ENCODE measurements around the gene COL5A2. TPM values are rescaled to one million over a fixed set of nuclear protein-coding genes. Genes with fewer than 3 reads are reported as not detected.

The COL5A2 gene
- total and polyA plus RNA-seq, 9 of the 15 experiments (the other 6 are each of a cell fraction or from before 2014, with no cell fraction given): 0.01 to 0.54 (median 0.19) TPM

DNA sequence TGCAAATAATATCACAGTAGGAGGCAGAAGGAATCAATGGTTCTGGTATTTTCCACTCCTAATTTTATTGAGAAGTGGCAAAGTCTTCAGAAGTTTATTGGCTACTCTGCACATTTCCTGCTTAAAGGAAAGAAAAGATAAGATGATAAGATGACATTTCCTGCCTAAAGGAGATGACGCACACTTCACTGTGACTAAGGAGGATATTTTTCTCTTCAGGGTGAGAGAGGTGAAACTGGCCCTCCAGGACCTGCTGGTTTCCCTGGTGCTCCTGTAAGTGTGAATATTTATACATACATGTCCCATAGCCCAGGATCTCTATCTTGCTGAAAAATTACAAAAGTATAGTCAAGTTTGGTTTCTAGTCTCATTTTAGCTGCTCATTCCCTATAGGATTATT, 177.5 kb downstream of the COL5A2 start:
- ATAC-seq (no peak), FAIRE-seq (no peak), DNase-seq (ENCODE audit: extremely low read depth in 1 of 4, low spot score in 3 of 4) (peak in 1 of 4 experiments; percentile 6)
- Histone ChIP-seq H3K9me1 (ENCODE audit: control insufficient read depth, insufficient read depth, low read length) (no peaks in the 10 kb centered on the region), H3K27me3 (ENCODE audit: control insufficient read depth in 2 of 2, insufficient read depth in 2 of 2, low read length in 2 of 2) (no peaks in the 10 kb centered on the region), H3K9ac (ENCODE audit: insufficient read depth in 1 of 2, low read depth in 2 of 2, low read length in 2 of 2) (no peak overlapping the region), H4K20me1 (replicated peaks; ENCODE audit: control insufficient read depth, insufficient read depth, low read length) (no peaks in the 10 kb centered on the region), H3K4me1 (replicated peaks in 1 of 2; ENCODE audit: control insufficient read depth in 2 of 2, insufficient read depth in 2 of 2, low read length in 2 of 2) (no peaks in the 10 kb centered on the region), H3K27ac (ENCODE audit: extremely low read depth, low read depth, low read length) (no peak overlapping the region), H3K36me3 (ENCODE audit: control insufficient read depth, insufficient read depth, low read length) (no peaks in the 10 kb centered on the region), H3K4me3 (no peak overlapping the region), H3K4me2 (ENCODE audit: insufficient read depth, low read length) (no peak overlapping the region), H3K9me3 (replicated peaks; ENCODE audit: control insufficient read depth, insufficient read depth, low read depth, low read length) (no peaks in the 10 kb centered on the region), H3K79me2 (ENCODE audit: control insufficient read depth, insufficient read depth, low read length) (no peaks in the 10 kb centered on the region), H2AFZ (ENCODE audit: low read depth, low read length) (no peak overlapping the region)
- intact Hi-C loops (cut with micrococcal nuclease): no loop called here
- no TSS peak for BruUV-seq (replicated peaks)
- ChIA-PET CTCF (ENCODE audit: low intra/inter-chr PET ratio) (no interaction called here), POLR2A (no interaction called here)
- in situ Hi-C loops (cut with MboI): no loop called here
- TF ChIP-seq HDAC2 (IDR thresholded peaks at IDR 0.05): no peak
- TF ChIP-seq ZNF24 (IDR thresholded peaks at IDR 0.05): no peak
- TF ChIP-seq MAZ (CRISPR knock-in tag; conservative IDR thresholded peaks at IDR 0.05 in 1 of 2, IDR thresholded peaks at IDR 0.05 in 1 of 2): no peak
- TF ChIP-seq, protein P1, sequence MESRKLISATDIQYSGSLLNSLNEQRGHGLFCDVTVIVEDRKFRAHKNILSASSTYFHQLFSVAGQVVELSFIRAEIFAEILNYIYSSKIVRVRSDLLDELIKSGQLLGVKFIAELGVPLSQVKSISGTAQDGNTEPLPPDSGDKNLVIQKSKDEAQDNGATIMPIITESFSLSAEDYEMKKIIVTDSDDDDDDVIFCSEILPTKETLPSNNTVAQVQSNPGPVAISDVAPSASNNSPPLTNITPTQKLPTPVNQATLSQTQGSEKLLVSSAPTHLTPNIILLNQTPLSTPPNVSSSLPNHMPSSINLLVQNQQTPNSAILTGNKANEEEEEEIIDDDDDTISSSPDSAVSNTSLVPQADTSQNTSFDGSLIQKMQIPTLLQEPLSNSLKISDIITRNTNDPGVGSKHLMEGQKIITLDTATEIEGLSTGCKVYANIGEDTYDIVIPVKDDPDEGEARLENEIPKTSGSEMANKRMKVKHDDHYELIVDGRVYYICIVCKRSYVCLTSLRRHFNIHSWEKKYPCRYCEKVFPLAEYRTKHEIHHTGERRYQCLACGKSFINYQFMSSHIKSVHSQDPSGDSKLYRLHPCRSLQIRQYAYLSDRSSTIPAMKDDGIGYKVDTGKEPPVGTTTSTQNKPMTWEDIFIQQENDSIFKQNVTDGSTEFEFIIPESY (CRISPR knock-in tag; IDR thresholded peaks at IDR 0.05): no peak
- no peak for TF ChIP-seq FUS (optimal IDR thresholded peaks at IDR 0.05; ENCODE audit: low read depth, low read length)
- 0% methylated on average over 1 of the region's 1 CpG for WGBS (ENCODE audit: insufficient coverage, low coverage, missing lambda C conversion rate)

DNA sequence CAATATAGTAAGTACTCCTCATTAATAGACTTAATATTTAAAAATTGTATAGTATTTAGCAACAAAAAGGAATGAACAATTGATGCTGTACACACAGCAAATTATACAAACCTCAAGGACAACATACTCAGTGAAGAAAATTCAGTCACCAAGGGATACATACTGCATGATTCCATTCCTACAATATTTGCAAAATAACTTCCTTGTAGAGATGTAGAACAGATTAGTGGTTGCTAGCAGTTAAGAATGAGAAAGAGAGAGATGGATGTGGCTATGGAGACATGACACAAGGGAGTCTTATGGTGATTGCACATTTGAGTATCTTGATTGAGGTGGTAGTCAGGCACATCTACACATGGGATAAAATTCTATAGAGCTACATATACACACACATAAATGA, 179.3 kb downstream of the COL5A2 start:
- Histone ChIP-seq H3K4me3 (no peak overlapping the region), H3K4me1 (replicated peaks in 1 of 2; ENCODE audit: control insufficient read depth in 2 of 2, insufficient read depth in 2 of 2, low read length in 2 of 2) (no peaks in the 10 kb centered on the region), H3K4me2 (ENCODE audit: insufficient read depth, low read length) (no peak overlapping the region), H3K9ac (ENCODE audit: insufficient read depth in 1 of 2, low read depth in 2 of 2, low read length in 2 of 2) (no peak overlapping the region), H3K36me3 (ENCODE audit: control insufficient read depth, insufficient read depth, low read length) (no peaks in the 10 kb centered on the region), H3K9me1 (ENCODE audit: control insufficient read depth, insufficient read depth, low read length) (no peaks in the 10 kb centered on the region), H4K20me1 (replicated peaks; ENCODE audit: control insufficient read depth, insufficient read depth, low read length) (no peaks in the 10 kb centered on the region), H3K27me3 (ENCODE audit: control insufficient read depth in 2 of 2, insufficient read depth in 2 of 2, low read length in 2 of 2) (no peaks in the 10 kb centered on the region), H3K27ac (ENCODE audit: extremely low read depth, low read depth, low read length) (no peak overlapping the region), H3K79me2 (ENCODE audit: control insufficient read depth, insufficient read depth, low read length) (no peaks in the 10 kb centered on the region), H3K9me3 (replicated peaks; ENCODE audit: control insufficient read depth, insufficient read depth, low read depth, low read length) (no peaks in the 10 kb centered on the region), H2AFZ (ENCODE audit: low read depth, low read length) (no peak overlapping the region)
- ChIA-PET CTCF (ENCODE audit: low intra/inter-chr PET ratio) (no interaction called here), POLR2A (no interaction called here)
- intact Hi-C loops (cut with micrococcal nuclease): no loop called here
- in situ Hi-C loops (cut with MboI): no loop called here
- DNase-seq (ENCODE audit: extremely low read depth in 1 of 4, low spot score in 3 of 4) (no peak), FAIRE-seq (no peak), ATAC-seq (no peak)
- BruUV-seq (replicated peaks): no TSS peak
- TF ChIP-seq NFE2 (IDR thresholded peaks at IDR 0.05; ENCODE audit: low read depth) (no peak), ZNF282 (CRISPR knock-in tag; IDR thresholded peaks at IDR 0.05) (no peak)
- TF ChIP-seq, protein P2, sequence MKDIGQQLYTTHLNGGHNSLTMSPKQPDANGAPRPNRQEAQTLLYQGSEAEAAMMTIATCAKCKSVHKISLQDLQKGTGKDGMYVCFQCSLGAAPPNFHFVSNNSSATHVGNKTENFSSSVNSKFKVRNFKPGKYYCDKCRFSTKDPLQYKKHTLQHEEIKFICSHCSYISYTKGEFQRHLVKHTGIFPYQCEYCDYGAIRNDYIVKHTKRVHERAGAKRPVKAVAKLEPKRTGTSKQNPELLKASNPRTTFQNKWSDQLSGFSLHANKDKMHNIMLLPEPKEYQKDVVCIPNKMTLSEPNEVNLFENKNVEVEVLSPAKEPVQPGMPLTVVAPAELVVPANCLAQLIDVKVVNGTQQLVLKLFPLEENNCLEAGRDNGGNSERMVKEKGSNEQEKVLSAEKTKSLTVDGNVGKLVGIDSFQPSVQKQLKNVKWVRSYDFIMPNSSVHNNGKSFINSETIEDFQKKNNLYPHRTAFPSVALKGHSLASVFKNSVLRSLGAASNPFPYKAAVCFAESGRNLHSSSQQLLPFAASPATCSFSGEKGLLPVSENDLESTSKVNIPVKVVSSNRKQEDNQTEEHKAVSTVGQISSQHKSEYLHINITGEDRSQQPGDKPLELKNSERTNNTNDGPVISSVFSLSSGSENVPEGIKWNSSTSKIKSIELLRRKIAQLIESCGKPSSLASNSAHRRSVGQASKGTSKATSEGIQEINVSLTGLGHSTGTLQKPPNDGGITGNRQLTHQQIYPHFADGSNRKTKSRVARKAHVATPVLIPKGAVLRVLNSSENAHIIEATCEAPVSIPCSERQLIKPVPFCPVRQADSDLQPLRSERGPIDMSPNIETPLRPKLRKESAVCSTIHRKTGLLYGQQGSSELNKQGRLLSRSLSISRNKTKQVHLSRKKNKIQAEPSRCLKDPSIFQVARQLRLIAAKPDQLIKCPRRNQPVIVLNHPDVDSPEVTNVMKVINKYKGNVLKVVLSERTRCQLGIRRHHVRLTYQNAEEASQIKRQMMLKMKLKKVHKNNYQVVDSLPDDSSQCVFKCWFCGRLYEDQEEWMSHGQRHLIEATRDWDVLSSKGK (CRISPR knock-in tag; IDR thresholded peaks at IDR 0.05): no peak
- TF ChIP-seq, protein P3, sequence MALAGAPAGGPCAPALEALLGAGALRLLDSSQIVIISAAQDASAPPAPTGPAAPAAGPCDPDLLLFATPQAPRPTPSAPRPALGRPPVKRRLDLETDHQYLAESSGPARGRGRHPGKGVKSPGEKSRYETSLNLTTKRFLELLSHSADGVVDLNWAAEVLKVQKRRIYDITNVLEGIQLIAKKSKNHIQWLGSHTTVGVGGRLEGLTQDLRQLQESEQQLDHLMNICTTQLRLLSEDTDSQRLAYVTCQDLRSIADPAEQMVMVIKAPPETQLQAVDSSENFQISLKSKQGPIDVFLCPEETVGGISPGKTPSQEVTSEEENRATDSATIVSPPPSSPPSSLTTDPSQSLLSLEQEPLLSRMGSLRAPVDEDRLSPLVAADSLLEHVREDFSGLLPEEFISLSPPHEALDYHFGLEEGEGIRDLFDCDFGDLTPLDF (CRISPR knock-in tag; IDR thresholded peaks at IDR 0.05): no peak
